ENCODE measurements around the gene OCA2.

OCA2 gene

DNA sequence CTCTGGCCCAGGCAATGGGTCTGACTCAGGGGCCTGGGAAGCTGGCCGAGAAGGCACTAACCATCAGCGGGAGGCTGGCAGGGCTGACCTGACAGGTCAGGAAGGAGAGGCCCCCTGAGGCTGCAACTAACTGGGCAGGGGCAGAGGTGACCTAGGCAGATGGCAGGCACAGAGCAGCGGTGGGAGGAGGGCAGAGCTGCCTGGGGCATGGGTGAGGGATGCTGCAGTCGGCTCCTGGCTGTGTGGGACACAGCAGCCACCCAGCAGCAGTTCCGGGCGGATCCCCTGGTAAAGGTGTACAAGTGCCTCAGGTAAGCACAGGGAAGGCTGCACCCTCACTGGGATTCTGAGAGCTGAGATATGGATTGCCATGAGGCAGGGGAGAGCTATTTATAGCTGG, 236.1 kb downstream of the OCA2 start:
- TF ChIP-seq, protein P1, sequence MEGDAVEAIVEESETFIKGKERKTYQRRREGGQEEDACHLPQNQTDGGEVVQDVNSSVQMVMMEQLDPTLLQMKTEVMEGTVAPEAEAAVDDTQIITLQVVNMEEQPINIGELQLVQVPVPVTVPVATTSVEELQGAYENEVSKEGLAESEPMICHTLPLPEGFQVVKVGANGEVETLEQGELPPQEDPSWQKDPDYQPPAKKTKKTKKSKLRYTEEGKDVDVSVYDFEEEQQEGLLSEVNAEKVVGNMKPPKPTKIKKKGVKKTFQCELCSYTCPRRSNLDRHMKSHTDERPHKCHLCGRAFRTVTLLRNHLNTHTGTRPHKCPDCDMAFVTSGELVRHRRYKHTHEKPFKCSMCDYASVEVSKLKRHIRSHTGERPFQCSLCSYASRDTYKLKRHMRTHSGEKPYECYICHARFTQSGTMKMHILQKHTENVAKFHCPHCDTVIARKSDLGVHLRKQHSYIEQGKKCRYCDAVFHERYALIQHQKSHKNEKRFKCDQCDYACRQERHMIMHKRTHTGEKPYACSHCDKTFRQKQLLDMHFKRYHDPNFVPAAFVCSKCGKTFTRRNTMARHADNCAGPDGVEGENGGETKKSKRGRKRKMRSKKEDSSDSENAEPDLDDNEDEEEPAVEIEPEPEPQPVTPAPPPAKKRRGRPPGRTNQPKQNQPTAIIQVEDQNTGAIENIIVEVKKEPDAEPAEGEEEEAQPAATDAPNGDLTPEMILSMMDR (IDR thresholded peaks at IDR 0.05; ENCODE audit: low read depth, low read length): no peak

DNA sequence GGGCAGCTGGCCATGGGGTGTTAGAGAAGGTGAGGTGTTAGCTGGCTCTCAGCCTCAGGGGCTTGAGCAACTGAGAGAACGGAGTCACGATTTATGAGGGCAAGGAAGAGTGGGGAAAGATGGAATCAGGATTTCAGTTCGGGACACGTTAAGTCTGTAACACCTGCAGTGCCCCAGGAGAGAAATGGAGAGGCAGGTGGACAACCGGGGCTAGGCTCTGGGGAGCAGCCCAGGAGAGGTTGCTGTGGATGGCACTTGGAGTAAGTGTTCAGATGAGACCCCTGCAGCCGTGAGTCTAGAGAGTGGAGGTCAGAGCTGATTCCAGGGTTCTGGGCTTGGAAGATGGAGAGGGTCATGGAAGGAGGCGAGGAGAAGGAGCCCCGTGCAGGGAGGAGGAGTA, 237.9 kb downstream of the OCA2 start:
- DNase-seq (ENCODE audit: extremely low read depth, low read depth): no peak

More for the DNA sequence above, 236.1 kb downstream of the OCA2 start:
- DNase-seq (ENCODE audit: extremely low read depth, low read depth): no peak

DNA sequence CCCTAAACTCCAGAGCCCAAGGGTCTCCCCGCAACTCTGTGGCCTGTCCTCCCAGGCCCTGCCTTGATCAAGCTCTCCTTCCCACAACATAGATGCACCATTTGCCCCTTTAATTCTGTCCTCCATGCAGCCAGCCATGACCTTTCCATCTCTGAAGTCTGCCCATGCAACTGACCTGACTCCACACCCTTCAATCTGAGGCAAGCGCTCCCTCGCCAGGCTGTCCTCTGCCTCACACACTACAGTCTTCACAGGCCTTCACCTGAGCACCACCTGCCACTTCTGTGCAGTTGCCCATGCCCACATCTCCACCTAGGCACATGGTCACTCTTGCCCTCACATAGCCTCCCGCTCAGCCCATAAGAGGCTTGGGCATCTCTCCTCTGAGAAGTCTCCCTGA, 244.0 kb downstream of the OCA2 start:
- TF ChIP-seq, protein P1 (IDR thresholded peaks at IDR 0.05; ENCODE audit: low read depth, low read length): no peak
- no peak for DNase-seq (ENCODE audit: extremely low read depth, low read depth)

More for the DNA sequence above, 237.9 kb downstream of the OCA2 start:
- TF ChIP-seq, protein P1 (IDR thresholded peaks at IDR 0.05; ENCODE audit: low read depth, low read length): no peak

DNA sequence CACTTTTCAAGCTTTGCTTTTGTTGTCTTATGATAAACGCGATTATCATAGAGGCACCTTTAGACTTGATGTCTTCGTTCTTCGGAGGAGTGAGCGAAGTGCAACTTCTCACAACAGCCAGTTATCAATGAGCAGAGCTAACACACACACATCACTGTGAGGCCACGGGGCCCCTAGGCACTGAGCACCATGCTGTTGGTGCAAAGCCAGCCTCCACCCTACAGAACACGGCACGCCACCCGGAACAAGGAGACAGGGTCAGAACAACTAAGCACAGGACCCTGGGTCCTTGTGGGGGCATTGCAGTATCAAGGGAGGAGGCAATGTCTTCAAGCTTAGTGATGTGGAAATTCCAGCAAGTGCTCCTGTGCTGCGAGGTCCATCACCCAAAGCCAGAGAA, 244.5 kb downstream of the OCA2 start:
- no peak for DNase-seq (ENCODE audit: extremely low read depth, low read depth)
- TF ChIP-seq, protein P1 (IDR thresholded peaks at IDR 0.05; ENCODE audit: low read depth, low read length): no peak

DNA sequence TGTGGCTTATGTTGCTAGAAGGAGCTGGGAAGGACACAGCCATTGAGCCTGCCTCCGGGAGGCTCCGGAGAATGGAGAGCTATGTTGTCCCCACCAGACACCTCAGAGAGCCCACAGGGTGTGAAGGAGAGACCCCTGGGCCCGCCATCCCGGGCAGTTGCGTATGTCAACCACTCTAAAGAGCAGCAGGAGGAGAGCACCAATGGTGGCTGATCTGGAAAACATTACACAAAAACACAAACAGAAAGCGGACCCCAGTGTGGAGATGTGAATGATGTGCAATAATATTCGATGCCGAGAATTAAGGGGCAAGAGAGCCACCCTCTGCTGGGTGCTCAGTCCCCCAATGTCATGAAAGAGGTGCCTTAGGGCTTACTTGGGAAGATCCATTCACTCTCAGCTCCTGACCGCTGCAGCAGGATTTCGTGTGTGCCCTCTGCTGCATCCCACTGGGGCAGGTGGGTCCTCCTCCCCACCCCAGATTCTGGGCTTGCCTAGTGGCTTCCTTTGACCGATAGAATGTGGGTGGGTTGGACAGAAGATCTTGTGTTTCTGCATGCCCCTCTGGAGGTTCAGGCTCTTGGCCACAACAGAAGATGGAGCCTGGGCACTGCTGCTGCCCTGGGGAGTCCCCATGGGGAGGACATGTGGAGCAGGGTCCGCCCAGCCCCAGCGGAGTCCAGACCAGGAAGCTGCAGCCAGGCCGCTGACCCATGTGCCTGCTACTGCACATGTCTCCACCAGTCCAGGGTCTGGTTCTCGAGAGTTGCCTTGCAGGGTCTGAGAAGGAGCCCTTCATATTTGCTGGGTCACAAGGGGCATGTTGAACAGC, 245.3 kb downstream of the OCA2 start:
- DNase-seq (ENCODE audit: extremely low read depth, low read depth): no peak
- TF ChIP-seq, protein P1 (IDR thresholded peaks at IDR 0.05; ENCODE audit: low read depth, low read length): no peak

DNA sequence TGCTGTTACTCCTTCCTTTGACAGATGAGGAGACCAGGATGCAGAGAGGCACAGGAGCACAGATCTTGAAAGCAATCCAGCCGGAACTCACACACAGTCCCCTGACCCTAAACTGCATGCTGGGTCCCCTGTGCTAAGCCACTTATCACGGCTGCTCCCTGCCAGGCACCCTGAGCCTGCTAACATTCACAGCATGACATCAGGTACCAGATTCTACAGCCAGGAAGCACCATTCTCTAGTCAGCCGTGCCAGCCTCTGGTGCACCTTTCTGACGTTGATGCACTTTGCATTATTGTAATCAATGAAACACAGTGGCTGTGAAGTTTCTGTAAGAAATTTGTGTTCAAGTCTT, 247.3 kb downstream of the OCA2 start:
- TF ChIP-seq, protein P1 (IDR thresholded peaks at IDR 0.05; ENCODE audit: low read depth, low read length): no peak
- DNase-seq (ENCODE audit: extremely low read depth, low read depth): no peak

DNA sequence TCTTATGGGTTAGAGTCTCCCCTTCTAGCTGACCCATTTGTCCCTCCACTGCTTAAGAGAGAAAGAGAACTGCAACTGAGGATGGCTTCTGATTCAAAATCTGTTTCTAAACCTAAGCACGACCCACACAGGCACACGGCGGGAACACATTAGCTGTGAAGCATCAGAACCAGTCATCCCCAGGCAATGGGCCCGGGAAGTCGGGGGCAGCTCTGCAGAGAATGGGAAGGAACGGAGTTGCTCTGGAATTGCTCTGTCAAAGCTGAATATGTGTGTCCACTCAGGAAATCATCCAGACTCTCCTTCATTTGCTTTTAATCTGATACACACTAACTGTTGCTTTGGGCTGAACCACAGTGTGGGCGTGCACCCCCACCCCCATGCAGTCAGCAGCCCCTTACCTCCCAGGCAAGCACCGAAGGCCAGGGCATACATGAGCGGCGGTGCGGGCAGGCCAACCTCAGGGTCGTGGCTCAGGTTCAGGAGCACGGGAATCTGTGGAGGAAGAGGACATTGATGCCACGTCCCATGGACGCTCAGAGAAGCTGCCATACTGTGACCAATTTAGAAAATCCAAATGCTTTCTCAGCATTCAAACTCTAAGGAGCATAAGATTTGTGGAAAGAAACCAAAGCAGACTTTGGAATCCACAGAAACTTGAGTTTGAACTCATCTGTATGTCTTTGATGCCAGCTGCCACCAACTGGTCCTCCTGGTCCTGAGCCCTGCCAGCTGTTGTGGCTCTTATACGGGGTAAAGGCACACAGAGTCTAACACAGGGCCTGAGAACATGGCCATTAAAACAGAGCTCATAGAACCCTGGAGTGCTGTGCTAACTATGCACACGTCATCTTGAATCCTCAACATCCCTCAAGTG, 247.9 kb downstream of the OCA2 start:
- TF ChIP-seq, protein P1 (IDR thresholded peaks at IDR 0.05; ENCODE audit: low read depth, low read length): no peak
- no peak for DNase-seq (ENCODE audit: extremely low read depth, low read depth)
